Nephron progenitor cell (in vitro differentiated cells): Measurements from ENCODE around the gene UEVLD.

Experiments
- DNase-seq: peaks from one replicate; pipeline ENCODE4 v3.0.0; 2021
- H3K27ac Mint-ChIP-seq: 2 replicates; pipeline ENCODE4 v1.8.0; 2021; ENCODE audit warnings: mild to moderate bottlenecking, moderate library complexity, mixed read lengths
- H3K27me3 Mint-ChIP-seq: 2 replicates; pipeline ENCODE4 v1.8.0; 2021; ENCODE audit warnings: mild to moderate bottlenecking, low read depth, mixed read lengths; ENCODE audit not compliant: poor library complexity
- H3K36me3 Mint-ChIP-seq: 2 replicates; pipeline ENCODE4 v1.8.0; 2021; ENCODE audit warnings: low read depth, mixed read lengths
- H3K4me1 Mint-ChIP-seq: 2 replicates; pipeline ENCODE4 v1.8.0; 2021; ENCODE audit warnings: mixed read lengths
- H3K4me3 Mint-ChIP-seq: 2 replicates; pipeline ENCODE4 v1.8.0; 2021; ENCODE audit warnings: mild to moderate bottlenecking, moderate library complexity, mixed read lengths
- H3K9me3 Mint-ChIP-seq: 2 replicates; pipeline ENCODE4 v1.8.0; 2021; ENCODE audit warnings: mild to moderate bottlenecking, moderate library complexity, mixed read lengths
- CTCF ChIP-seq: fragments of 200-600 bp; sonication (generic); IDR thresholded peaks from 2 replicates; pipeline ENCODE4 v1.5.0; 2021; ENCODE audit warnings: antibody characterized with exemption

Gene UEVLD

GRCh38 chr11:18492888-18493287, 95.6 kb downstream of the UEVLD start:
- Mint-ChIP-seq H3K9me3 (no peaks in the 10 kb centered on the region), H3K36me3 (peaks cover 45% of the 10 kb centered on the region), H3K27ac (no peak overlapping the region), H3K4me3 (no peak overlapping the region), H3K27me3 (no peaks in the 10 kb centered on the region), H3K4me1 (no peaks in the 10 kb centered on the region)
- TF ChIP-seq CTCF: no peak
- DNase-seq: no peak

DNA sequence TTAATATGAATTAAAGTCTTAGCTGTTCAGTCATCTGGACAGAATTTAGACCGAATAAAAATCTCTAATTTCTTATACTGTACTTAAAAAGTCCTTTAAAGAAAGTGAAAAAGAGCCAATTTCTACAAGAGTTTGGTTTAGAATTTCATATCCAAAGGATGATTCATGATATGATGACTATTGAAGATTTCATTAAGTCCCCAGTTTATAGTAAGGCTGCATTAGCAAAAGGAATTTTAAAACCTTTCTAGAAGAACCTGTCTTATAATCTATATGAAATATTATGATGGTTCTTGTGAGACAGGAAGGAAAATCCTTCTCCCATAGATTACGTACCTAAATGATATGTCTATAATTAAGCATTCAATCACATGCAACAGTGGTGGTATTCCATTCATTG, 96.6 kb downstream of the UEVLD start:
- no peak for DNase-seq
- no peaks in the 10 kb centered on the region for H3K9me3 Mint-ChIP-seq
- no peaks in the 10 kb centered on the region for H3K27me3 Mint-ChIP-seq
- no peaks in the 10 kb centered on the region for H3K4me1 Mint-ChIP-seq
- no peak overlapping the region for H3K4me3 Mint-ChIP-seq
- TF ChIP-seq CTCF: no peak
- H3K36me3 Mint-ChIP-seq: peaks cover 44% of the 10 kb centered on the region
- H3K27ac Mint-ChIP-seq: no peak overlapping the region

- DNase-seq: peak; percentile 4
- Mint-ChIP-seq H3K9me3 (no peaks in the 10 kb centered on the region), H3K4me3 (no peak overlapping the region), H3K4me1 (no peaks in the 10 kb centered on the region), H3K36me3 (peaks cover 43% of the 10 kb centered on the region), H3K27ac (no peak overlapping the region), H3K27me3 (no peaks in the 10 kb centered on the region)
- TF ChIP-seq CTCF: no peak
Measured at GRCh38 chr11:18490736-18491485, 97.6 kb downstream of the UEVLD start.

- H3K9me3 Mint-ChIP-seq: no peaks in the 10 kb centered on the region
- no peak overlapping the region for H3K27ac Mint-ChIP-seq
- TF ChIP-seq CTCF: no peak
- peaks cover 45% of the 10 kb centered on the region for H3K36me3 Mint-ChIP-seq
- H3K27me3 Mint-ChIP-seq: no peaks in the 10 kb centered on the region
- no peak overlapping the region for H3K4me3 Mint-ChIP-seq
- DNase-seq: no peak
- H3K4me1 Mint-ChIP-seq: no peaks in the 10 kb centered on the region
Measured at GRCh38 chr11:18490319-18490718, 98.2 kb downstream of the UEVLD start.

DNA sequence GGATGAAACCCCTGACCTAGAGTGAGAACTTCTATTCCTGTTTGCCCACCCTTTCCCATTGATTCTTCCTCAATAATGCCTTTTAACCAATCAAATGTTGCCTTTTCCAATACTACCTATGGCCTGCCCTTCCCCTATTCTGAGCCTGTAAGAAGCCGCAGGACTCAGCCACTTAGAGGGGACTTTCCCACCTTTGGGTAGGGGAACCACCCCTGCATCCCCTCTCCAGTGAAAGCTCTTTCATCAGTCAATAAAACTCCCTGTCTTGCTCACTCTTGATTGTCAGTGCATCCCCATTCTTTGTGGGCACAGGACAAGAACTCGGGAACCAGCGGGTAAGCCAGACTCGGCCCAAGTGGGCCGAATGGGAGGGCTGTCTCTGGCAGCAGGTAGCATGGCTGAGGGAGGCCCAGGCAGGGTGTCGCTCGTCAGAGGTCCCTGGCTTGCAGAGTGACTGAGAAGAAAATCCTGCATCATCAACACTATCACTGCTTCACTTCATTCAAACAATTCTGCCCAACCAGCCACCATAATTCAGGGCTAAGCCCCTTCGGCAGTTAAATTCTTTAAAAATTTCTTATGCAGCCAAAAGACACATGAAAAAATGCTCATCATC, 102.5 kb downstream of the UEVLD start:
- no peaks in the 10 kb centered on the region for H3K27me3 Mint-ChIP-seq
- no peak for DNase-seq
- no peak overlapping the region for H3K27ac Mint-ChIP-seq
- no peak for TF ChIP-seq CTCF
- peaks cover 73% of the 10 kb centered on the region for H3K36me3 Mint-ChIP-seq
- H3K4me1 Mint-ChIP-seq: no peaks in the 10 kb centered on the region
- H3K9me3 Mint-ChIP-seq: no peaks in the 10 kb centered on the region
- H3K4me3 Mint-ChIP-seq: no peak overlapping the region
